Right kidney (tissue), 1 donor: Measurements from ENCODE around the gene RMI2.

Experiments used
- DNase-seq: peaks from one replicate; pipeline ENCODE4 v3.0.0-alpha.2; 2016

RMI2 gene

DNA sequence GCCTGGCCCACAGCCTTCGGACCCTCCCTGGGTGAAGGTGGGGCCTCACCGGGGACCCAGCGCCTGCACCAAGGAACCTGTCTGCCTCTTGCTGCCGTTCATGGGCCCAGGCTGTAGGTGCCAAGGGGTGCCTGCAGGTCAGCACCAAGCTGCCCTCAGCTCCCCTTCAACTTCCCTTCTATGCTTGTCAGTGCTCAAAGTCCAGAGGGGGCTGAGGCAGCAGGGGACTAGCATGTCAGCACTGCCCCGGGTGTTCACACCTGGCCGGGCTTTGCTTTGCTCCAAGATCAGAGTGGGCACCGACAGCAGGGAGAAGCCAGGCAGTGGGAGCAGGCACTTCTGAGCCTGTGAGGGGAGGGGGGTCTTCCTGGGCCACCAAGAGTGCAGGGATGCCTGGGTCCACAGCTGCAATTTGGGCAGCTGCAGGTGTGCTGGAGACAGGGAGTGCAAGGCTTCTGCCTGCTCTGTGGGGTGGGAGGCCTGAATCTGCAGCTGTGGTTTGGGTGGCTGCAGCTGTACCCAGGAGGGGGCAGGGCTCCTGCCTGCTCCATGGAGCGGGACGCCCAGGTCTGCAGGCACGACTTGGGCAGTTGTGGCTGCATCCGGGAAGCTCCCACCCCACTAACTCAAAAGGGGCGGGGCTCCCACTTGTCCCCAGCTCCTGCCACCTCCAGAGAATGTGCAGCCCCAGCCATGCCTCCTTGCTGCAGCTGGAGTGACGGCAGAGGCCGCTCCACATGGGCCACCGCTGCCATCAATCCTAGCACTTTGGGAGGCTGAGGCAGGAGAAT lies 36.6 kb upstream of the RMI2 start:
- DNase-seq: peak; percentile 59

DNA sequence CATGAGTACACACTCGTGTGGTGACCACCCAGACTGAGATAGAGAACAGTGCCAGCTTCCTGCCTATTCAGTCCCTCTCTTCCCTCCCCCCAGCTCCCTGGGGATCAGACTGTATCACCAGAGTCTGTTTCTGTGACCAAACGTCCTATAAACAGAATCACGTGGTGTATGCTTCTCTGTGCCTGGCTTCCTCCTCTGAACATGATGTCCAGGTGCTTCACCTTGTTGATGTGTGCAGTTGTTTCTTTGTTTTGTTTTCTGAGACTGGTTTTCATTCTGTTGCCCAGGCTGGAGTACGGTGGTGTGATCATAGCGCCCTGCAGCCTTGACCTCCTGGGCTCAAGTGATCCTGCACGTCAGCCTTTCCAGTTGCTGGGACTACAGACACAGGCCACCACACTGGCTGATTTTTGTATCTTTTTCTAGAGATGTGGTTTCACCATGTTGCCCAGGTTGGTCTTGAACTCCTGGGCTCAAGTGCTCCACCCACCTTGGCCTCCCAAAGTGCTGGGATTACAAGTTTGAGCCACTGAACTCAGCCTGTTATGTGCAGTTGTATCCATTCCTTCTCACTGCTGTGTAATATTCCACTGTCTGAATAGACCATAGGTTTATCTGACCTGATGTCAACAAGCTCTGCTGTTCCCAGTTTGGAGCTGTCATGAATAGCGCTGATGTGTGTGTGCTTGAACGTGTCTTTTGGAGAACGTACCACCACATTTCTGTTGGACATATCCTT lies 35.2 kb upstream of the RMI2 start:
- no peak for DNase-seq

DNA sequence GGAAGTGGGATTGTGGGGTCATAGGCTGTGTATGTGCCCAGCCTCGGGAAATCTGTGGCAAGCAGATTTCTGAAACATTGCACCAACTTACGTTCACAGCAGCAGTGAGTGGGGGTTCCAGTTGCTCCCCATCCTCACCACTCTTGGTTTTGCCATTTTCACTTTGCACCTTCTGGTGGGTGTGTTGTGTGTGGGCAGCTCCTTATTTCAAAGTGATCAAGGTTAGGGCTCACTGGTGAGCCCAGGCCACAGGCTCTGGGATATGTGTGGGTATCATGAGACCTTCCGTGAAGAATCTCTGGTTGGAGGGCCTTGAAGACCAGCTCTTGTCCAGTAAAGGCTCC lies 34.7 kb upstream of the RMI2 start:
- no peak for DNase-seq

DNA sequence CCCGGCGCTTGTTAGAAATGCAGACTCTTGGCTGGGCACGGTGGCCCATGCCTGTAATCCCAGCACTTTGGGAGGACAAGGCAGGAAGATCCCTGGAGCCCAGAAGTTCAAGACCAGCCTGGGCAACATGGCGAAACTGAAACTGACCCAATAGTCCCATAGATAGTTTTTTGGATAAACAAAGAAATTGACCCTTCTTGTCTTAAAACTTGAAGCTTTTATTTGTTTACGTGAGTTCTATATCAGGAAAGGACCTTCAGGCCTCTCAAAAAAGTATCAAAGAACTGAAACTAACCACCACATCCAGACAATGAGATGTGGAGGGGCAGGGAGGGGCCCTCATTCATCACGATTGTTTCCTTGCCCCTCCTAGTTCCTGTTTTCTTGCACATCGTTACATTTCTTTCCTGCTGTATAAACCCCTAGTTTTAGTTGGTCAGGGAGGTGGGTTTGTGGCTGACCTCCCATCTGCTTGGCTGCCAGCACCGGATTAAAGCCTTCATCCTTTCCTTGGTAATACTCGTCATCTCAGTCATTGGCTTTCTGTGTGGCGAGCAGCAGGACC lies 34.2 kb upstream of the RMI2 start:
- no peak for DNase-seq

DNA sequence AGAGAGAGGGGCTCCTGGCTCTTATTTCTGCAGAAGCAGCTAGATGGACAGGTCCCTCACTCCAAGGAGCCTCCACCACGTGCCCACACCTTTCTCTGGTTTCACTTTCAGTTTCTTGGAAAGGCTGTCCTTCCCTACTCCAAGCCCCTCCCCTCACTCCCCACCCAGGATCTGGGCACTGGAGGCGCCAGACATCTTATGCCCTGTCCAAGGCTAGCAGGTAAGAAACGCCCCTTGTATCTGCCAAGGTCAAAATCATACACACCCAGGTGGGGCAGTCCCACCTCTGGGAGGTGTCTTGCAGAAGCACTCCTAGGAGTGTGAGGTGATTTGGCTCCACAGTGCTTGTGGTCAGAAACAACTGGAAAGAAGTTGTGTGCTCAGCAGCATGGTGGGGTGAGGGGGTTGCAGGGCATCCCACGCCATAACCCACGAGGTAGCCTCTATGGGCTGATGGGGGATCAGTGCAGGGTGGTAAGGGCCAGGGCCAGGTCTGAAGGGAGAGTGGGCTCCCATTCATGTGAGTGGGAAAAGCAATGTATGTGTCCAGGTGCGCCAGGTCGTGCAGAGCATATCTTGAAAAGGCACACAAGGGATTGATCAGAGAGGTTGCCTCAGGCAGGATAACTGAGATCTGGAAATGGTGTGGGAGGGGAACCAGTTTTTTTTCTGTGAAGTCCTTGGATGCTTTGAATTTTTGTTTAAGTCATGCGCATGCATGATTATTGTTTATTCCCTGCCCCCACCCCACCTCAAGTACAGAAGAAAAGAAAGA lies 32.4 kb upstream of the RMI2 start:
- peak; percentile 57 for DNase-seq

DNA sequence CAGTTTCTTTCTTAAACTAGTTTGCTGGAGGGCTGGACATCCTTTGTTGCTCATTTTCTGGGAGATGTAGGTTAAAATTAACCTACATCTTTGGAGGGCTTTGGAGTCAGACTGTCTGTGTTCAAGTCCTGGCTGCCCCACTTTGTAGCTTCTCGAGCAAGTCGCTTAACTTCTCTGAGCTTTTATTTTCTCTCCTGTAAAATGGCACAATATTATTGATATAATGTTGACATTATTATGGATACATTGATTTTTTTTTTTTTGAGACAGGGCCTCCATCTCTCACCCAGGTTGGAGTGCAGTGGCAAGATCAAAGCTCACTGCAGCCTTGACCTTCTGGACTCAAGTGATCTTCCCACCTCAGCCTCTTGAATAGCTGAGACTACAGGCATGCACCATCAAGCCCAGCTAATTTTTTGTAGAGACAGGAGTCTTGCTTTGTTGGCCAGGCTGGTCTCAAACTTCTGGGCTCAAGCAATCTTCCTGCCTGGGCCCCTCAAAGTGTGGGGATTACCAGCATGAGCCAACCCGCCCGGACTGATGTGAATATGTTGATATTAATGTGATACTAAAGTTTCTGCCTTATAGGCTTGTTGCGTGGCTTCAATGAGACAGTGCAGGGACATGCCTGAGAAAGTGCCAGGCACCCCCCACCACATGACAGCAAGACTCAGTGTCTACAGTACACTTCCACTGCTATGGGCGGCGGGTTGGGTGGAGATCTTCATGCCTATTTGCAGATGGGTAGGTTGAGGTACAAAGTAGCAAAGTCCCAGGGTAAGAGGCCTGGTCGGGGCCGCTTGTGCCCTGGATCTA lies 31.6 kb upstream of the RMI2 start:
- no peak for DNase-seq

DNA sequence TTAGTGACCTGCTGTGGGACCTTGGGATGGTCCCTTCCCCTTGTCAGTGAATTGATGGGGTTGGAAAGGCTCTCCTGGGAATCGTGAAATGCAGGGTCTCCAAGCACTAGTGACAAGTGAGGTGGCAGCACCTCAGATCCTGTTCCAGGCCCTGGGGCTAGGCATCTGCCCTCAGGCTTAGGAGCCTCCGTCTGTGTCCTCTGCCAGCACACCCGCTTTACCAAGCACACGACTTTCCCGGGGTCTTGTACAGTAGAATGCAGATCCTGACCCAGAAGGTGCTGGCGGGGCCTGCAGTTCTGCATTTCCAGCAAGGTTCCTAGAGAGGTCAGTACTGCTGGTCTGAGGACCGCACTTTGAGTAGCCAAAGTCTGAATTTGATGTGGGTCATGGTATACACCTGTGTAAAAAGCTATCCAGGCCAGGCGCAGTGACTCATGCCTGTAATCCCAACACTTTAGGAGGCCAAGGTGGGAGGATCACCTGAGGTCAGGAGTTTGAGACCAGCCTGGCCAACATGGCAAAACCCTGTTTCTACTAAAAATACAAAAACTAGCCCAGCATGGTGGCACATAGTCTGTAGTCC lies 30.9 kb upstream of the RMI2 start:
- no peak for DNase-seq

DNA sequence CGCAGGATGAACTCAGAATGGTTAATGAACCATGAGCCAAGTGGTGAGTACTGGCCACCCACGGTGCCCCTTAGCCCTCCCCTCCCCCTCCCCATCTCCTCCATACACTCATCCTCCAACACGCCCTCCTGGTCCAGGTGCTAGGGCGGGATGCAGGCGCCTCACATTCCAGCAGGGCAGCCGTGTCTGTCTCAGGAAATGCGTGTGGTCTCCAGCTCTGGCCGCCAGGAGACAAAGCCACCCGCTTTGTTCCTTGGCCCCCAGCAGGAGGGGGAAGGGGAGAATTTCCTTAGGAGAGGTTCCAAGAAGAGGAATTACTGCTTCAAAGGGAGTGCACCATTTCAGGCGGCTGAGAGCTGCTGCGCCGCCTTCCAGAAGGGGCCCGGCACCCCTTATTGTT lies 29.7 kb upstream of the RMI2 start:
- peak; percentile 67 for DNase-seq

DNA sequence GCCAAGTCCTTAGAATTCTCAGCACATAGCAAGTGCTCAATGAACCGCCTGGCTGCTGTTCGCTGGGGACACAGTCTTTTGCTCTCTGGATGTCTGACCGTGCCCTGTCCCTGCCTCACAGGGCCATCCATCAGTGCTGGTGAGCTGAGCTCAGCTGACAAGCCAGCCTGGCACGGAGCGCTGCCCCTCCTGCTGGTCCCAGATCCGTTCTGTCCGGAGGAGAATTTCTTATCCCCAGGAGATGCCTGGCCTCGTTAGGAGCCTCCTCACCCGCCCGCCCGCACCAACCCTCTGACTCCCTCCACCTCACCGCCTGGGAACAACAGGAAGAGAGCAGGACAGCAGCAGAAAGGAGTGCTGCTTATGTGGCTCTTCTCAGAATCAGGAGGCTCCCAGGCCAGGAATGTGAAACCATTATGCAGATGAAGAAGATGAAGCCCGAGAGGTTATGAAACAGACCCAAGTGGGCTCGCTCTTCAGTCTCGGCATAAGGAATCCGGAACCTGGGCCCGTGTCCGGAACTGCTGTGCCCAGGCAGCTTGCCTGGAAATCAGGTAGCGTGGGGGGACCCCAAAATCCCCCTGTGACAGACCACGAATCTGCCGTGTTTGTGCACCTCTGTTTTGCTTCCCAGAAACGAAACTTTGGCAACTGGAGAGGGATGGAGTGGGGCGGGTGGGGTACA lies 28.8 kb upstream of the RMI2 start:
- peak; percentile 41 for DNase-seq

DNA sequence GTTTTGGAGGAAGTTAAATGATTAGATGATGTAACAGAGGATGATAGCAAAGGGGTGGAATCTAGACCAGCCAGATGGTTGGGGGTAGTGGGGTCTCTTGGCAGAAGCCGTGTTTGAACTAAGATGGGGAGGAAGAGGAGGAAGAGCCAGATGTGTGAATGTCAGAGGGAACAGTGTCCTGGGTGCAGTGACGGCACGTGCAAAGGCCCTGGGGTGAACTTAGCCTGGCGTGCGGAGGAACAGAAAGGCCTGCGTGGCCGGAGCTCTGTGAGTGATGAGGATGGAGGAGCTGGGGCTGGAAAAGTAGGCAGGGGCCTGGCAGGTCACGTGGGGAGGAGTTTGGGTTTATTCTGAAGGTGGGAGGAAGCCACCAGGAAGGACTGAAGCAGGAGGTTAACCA lies 26.4 kb upstream of the RMI2 start:
- no peak for DNase-seq

DNA sequence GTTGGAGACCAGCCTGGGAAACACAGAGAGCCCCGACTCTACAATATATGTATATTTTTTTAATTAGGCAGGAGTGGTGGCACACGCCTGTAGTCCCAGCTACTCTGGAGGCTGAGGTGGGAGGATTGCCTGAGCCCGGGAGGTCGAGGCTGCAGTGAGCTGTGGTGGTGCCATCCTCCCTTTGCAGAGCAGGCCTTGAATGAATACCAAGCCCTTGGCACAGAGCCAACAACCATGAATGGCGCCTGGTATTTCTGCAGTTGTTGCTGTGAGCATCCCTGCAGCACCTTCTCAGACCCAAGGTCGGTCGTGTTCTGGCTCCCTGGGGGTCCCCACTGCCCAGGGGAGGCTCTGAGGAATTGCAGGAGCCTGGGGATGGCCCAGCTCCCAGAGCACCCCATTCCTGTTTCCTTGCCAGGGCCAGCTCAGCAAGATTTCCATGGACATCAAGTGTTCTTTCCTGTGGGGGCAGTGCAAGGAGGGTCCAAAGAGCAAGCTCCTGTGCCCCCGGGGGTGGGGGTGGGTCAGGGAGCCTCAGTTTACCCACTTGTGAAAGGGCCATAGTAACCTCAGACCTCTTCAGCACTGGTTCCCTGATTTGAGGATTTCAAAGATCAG lies 25.6 kb upstream of the RMI2 start:
- DNase-seq: no peak

DNA sequence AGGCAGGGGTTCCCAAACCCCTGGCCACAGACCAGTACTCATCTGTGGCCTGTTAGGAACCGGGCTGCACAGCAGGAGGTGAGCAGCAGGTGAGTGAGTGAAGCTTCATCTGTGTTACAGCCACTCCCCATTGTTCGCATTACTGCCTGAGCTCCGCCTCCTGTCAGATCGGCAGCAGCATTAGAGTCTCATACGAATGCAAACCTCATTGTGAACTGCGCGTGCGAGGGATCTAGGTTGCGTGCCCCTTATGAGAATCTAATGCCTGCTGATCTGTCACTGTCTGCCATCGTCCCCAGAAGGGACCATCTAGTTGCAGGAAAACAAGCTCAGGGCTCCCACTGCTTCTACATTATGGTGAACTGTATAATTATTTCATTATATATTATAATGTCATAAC lies 25.1 kb upstream of the RMI2 start:
- DNase-seq: no peak

DNA sequence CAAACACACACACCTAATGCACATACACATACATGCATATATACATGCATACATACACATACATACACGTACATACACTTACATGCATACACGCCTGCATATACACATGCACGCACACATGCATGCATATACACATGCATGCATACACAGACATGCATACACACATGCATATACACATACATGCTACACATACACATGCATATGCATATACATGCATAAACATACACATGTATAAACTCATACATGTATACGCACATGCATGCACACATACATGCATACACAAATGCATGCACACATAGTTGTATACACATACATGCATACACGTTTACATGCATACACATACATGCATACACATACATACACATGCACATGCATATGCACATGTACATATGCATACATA lies 23.6 kb upstream of the RMI2 start:
- DNase-seq: no peak

DNA sequence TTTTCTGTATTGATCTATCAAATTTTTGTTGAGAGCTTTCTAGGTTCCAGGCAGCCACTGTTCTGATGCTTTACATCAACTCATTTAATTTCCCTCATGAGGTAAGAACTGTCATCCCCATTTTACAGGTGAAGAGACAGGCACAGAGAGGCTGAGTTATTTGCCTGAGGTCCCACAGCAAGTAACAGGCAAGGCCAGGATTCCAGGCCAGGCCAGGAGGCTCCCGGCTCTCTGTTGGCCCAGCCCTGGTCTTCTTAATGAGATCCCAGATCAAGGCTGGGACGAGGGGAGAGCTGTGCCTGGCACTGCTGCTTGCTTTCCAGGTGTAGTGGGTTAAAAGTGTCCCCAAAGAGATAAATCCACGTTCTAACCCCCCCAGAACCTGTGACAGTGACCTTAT lies 22.4 kb upstream of the RMI2 start:
- DNase-seq: no peak

DNA sequence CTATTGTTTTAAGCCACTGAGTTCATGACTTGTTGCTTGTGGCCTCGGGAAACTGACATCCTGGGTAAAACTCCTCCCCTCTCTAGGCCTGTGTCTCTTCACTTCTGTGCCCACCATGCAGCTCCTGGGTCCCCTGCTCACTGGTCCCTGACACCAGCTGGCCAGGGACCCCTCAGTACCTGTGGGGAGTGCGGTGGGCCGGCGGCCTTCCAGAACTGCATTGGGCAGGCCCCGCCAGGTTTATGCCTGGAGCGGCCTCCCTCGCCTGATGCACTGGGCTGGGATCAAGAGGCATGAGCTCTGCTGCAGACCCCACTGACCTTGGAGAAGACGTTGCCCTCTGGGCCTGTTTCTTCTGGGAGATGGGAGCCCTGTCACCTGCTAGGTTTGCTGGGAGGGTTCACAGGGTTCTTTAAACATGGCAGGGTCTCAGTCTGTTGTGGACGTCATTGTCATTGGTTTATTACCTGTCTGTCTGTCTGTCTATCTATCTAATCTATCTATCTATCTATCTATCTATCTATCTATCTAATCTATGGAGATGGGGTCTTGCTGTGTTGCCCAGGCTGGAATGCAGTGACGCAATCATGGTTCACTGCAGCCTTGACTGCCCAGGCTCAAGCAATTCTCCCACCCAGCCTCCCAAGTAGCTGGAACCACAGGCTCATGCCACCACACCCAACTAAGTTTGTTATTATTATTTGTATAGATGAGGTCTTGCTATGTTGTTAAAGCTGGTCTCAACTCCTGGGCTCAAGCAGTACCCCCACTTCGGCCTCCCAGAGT lies 21.5 kb upstream of the RMI2 start:
- no peak for DNase-seq

DNA sequence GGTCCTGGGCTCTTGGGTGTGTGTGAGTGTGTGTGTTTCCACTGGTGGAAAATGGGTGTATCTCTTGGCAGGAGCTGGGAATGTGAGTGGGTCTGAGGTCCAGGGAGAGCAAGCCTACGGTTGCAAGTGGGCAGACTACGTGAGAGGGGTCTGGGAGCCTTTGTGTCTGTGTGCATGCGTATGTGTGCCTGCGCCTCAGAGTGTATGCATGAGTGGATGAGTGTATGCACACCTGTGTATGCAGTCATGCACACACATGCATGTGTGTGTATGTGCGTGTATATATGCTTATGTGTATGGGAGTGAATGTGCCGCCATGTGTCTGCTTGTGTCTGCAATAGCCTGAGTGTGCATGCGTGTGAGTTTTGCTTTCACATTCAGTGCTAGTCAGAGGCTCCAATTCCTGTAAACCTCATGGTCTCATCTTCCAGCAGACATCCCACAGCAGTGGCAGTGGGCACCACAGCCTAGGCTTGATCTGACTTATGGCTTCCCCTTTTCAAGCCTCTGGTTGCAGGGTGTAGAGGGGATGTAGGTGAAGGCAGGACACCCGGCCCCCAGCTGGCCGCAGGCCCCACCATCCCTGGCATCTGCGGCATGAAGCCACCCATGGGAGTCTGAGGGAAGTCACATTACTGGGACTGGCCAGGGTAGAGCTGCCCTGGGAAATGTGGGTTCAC lies 19.7 kb upstream of the RMI2 start:
- DNase-seq: no peak

DNA sequence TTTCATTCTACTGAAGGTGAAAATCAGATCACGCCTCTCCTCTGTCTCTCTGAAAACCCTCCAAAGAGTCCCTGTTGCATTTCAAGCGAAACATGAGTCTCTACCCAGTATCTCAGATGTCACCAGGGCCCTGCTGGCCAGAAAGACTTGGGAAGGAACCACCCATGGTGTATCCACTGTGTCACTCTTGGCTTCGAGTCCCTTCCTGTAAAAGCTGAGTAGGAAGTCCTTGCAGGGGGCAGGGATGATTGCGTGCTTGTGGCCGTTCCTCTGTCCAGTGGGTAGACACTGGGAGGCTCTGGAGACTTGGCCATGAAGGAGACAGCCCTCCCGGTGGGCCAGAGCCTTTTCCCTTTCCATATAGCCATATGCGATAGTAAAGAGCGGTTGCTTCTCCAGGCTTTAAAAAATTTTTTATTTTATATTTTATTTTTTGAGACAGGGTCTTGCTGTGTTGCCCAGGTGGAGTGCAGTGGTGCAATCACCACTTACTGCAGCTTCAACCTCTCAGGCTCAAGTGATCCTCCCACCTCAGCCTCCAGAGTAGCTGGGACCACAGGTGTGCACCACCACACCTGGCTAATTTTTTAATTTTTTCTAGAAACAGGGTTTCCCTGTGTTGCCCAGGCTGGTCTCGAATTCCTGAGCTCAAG lies 19.0 kb upstream of the RMI2 start:
- DNase-seq: no peak

DNA sequence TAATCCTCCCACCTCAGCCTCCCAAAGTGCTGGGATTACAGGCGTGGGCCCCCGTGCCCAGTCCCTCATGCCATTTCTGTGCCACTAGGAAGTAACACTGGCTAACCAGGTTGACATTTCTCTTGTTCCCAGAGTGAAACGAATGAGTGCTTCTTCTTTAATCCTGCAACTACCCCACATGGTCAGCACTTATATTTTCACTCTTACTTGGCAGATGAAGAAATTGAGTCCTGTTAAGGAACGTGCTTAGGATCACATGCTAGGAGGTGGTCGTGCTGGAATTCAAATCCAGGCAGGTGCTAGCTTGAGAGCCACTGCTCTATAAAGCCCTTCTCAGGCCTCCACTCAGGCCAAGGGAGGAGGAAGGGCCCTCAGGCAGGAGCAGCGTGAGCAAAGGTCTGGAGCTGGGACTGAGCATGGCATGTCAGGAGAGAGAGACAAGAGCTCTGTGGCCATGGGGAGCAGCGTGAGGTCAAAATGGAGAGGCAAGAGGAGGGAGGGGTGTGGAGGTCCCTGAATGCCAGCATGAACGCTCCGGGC lies 18.5 kb upstream of the RMI2 start:
- DNase-seq: no peak
